ENCODE results near the gene CRELD1.

The CRELD1 gene

GRCh38 chr3:9966841-9967240, 33.2 kb downstream of the CRELD1 start:
- DNase-seq = no peak

GRCh38 chr3:9969632-9970019, 36.0 kb downstream of the CRELD1 start:
- DNase-seq = no peak

- no peak for DNase-seq
Observed at GRCh38 chr3:9970020-9970652, 36.5 kb downstream of the CRELD1 start.

- DNase-seq = no peak
Observed at GRCh38 chr3:9976721-9977709, 43.4 kb downstream of the CRELD1 start.

DNA sequence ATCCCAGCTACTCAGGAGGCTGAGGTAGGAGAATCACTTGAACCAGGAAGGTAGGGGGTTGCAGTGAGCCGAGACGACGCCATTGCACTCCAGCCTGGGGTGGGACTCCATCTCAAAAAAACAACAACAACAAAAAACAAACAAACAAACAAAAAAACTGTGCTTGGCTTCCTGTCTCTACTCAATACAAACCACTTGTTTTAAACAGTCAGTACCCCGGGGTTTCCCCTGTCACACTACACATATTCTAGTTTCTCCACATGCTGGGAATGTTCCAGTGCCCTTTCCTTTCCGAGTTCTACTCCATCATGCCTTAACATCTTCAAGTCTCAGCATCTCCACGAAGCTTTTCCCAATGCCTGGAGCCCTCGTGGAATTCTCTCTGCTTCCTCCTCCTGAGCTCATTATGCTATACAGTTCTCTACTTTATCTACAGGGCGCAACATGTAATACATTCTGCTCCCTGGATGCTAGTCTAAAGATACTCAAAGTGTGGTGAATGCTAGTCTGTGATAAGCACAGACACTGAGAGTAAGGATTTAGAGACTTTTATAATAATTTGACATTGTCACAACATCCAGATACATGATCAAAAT, 45.2 kb downstream of the CRELD1 start:
- no peak for DNase-seq

- DNase-seq = no peak
Observed at GRCh38 chr3:9980251-9980650, 46.6 kb downstream of the CRELD1 start.

- DNase-seq = no peak
Observed at GRCh38 chr3:9986230-9986725, 52.6 kb downstream of the CRELD1 start.

DNA sequence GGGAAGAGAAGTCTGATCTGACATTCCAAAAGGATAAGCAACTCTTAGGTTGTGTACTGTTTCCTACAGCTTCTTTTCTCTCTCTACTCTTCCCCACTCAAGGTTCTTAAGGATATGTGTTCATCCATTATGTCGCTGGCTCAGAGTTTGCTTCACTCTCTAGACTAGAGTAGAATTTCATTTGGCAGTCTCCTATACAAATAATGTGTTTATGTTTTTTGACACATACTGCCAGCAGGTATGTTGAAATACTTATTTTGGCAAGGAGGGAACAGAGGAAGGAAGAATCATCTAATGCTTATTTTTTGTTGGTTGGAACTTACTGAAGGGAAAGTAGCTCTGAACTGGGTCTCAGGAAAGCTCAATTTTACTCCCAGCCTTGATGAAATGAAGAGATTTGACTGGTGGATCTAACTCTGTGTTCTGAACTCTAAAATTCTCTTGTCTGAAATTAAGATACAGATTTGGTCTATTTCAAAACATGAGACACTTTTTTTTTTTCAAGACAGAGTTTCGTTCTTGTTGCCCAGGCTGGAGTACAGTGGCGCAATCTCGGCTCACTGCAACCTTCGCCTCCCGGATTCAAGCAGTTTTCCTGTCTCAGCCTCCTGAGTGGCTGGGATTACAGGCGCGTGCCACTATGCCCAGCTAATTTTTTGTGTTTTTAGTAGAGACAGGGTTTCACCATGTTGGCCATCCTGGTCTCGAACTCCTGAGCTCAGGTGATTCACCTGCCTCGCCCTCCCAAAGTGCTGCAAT, 60.6 kb downstream of the CRELD1 start:
- no peak for DNase-seq
